ENCODE data around the gene ZNF618. TPM values are rescaled to one million over a fixed set of nuclear protein-coding genes. Genes with fewer than 3 reads are reported as not detected.

The ZNF618 gene
- total RNA-seq, 1 experiment from 2014 or later = 29.4 TPM

GRCh38 chr9:113931140-113931539 is 55.0 kb downstream of the ZNF618 start:
- Histone ChIP-seq H3K27me3 (replicated peaks; ENCODE audit: insufficient read depth, low read depth, low read length, poor library complexity) (no peaks in the 10 kb centered on the region), H3K27ac (ENCODE audit: low read depth, low read length, poor library complexity, severe bottlenecking) (no peak overlapping the region), H3K4me1 (ENCODE audit: insufficient read depth, low read length, poor library complexity, severe bottlenecking) (peaks cover 6% of the 10 kb centered on the region), H3K4me3 (ENCODE audit: low read depth, low read length, poor library complexity, severe bottlenecking) (no peak overlapping the region), H3K9me3 (ENCODE audit: low read depth, low read length, poor library complexity, severe bottlenecking) (peaks cover 17% of the 10 kb centered on the region), H3K36me3 (ENCODE audit: insufficient read depth, low read length, poor library complexity, severe bottlenecking) (no peaks in the 10 kb centered on the region)
- ChIA-PET CTCF (no interaction called here), POLR2A (ENCODE audit: low non-redundant PET) (no interaction called here)
- intact Hi-C loops (cut with micrococcal nuclease; ENCODE audit: unreplicated experiment) = no loop called here
- no peak for DNase-seq (ENCODE audit: low spot score)
- TF ChIP-seq EZH2 (IDR thresholded peaks at IDR 0.05; ENCODE audit: borderline replicate concordance, low read depth, low read length, poor library complexity, severe bottlenecking) (no peak), CTCF (conservative IDR thresholded peaks at IDR 0.05; ENCODE audit: low read depth, low read length) (no peak)
- no TSS peak for BruUV-seq (replicated peaks)

DNA sequence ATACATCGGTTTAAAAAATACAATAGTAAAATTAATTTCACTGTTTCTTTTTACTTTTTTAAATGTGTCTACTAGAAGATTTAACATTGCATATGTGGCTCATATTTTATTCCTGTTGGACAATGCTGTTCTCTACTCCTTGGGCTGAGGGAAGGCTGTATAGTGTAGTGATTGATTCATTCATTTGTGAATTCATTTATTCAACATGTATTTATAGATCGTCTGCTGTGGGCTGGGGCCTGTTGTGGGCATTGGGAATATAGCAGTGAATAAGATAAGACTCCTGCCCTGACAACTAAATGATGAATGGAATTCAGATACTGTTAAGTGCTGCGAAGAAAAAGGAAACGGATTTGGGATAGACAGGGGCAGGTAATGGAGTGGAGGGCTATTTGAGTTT is 55.7 kb downstream of the ZNF618 start:
- peaks cover 12% of the 10 kb centered on the region for H3K9me3 ChIP-seq (ENCODE audit: low read depth, low read length, poor library complexity, severe bottlenecking)
- ChIA-PET POLR2A (ENCODE audit: low non-redundant PET) (no interaction called here), CTCF (no interaction called here)
- no peak for DNase-seq (ENCODE audit: low spot score)
- no peaks in the 10 kb centered on the region for H3K36me3 ChIP-seq (ENCODE audit: insufficient read depth, low read length, poor library complexity, severe bottlenecking)
- no peak overlapping the region for H3K27ac ChIP-seq (ENCODE audit: low read depth, low read length, poor library complexity, severe bottlenecking)
- intact Hi-C loops (cut with micrococcal nuclease; ENCODE audit: unreplicated experiment) = no loop called here
- peaks cover 7% of the 10 kb centered on the region for H3K4me1 ChIP-seq (ENCODE audit: insufficient read depth, low read length, poor library complexity, severe bottlenecking)
- no peak for TF ChIP-seq CTCF (conservative IDR thresholded peaks at IDR 0.05; ENCODE audit: low read depth, low read length)
- TF ChIP-seq EZH2 (IDR thresholded peaks at IDR 0.05; ENCODE audit: borderline replicate concordance, low read depth, low read length, poor library complexity, severe bottlenecking) = no peak
- H3K4me3 ChIP-seq (ENCODE audit: low read depth, low read length, poor library complexity, severe bottlenecking) = no peak overlapping the region
- no TSS peak for BruUV-seq (replicated peaks)
- no peaks in the 10 kb centered on the region for H3K27me3 ChIP-seq (replicated peaks; ENCODE audit: insufficient read depth, low read depth, low read length, poor library complexity)

DNA sequence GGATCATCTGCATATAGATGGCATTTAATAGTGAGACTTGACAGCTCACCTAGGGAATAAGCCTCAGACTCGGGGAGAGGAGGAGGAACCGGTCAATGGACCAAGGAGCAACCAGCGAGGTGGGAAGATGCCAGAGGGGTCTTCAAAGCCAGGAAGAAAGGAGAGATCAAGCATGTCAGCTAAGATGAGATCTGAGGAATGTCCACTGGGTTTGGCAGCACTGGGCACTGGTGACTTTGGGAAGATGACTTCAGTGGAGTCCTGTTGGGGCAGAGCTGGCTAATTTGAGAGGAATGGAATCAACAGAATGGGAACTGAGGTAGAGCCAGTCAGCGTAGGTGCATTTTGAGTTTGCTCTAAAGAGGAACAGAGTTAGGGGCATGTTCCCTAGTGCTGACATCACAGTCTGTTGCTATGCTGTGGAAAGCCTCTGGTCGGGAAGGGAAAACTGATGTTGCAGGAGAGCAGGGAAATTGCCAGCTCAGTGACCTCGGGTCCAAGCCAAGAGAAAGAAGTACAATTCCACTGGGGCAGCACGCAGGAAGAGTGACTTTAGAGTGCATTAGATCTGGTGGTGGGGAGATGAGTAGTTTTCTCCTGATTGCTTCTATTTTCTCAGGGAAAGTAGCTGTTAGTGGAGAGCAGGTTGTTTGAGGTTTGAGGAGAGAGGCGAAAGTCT is 56.9 kb downstream of the ZNF618 start:
- no peak for DNase-seq (ENCODE audit: low spot score)
- ChIA-PET POLR2A (ENCODE audit: low non-redundant PET) (no interaction called here), CTCF (no interaction called here)
- H3K9me3 ChIP-seq (ENCODE audit: low read depth, low read length, poor library complexity, severe bottlenecking) = peaks cover 8% of the 10 kb centered on the region
- no peaks in the 10 kb centered on the region for H3K27me3 ChIP-seq (replicated peaks; ENCODE audit: insufficient read depth, low read depth, low read length, poor library complexity)
- H3K36me3 ChIP-seq (ENCODE audit: insufficient read depth, low read length, poor library complexity, severe bottlenecking) = no peaks in the 10 kb centered on the region
- no TSS peak for BruUV-seq (replicated peaks)
- TF ChIP-seq CTCF (conservative IDR thresholded peaks at IDR 0.05; ENCODE audit: low read depth, low read length) (no peak), EZH2 (IDR thresholded peaks at IDR 0.05; ENCODE audit: borderline replicate concordance, low read depth, low read length, poor library complexity, severe bottlenecking) (no peak)
- intact Hi-C loops (cut with micrococcal nuclease; ENCODE audit: unreplicated experiment) = no loop called here
- H3K27ac ChIP-seq (ENCODE audit: low read depth, low read length, poor library complexity, severe bottlenecking) = no peak overlapping the region
- no peak overlapping the region for H3K4me3 ChIP-seq (ENCODE audit: low read depth, low read length, poor library complexity, severe bottlenecking)
- peaks cover 9% of the 10 kb centered on the region for H3K4me1 ChIP-seq (ENCODE audit: insufficient read depth, low read length, poor library complexity, severe bottlenecking)

Data from A673 (cell line).